ENCODE measurements around the gene RANBP17. TPM values are rescaled to one million over a fixed set of nuclear protein-coding genes. Genes with fewer than 3 reads are reported as not detected.

The RANBP17 gene
- total and polyA plus RNA-seq, 2 experiments from 2014 or later: 10.9 to 20.0 TPM

DNA sequence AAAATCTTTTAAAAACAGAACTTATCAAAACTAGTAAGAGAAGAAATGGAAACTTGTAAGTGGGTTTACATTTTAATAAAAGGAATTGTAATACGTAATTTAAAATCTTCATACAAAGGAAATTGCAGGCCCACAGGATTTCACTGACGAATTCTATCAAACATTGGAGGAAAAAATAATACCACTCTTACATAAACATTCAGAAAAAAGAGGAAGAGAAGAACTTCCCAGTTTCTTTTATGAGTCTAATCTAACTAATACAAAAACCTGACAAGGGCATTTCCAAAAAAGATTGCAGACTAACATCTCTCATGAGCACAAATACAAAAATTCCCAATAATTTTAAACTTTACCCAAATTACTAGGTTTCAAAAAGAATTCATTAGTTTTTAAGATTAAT lies 149.0 kb downstream of the RANBP17 start:
- TF ChIP-seq, protein P1, sequence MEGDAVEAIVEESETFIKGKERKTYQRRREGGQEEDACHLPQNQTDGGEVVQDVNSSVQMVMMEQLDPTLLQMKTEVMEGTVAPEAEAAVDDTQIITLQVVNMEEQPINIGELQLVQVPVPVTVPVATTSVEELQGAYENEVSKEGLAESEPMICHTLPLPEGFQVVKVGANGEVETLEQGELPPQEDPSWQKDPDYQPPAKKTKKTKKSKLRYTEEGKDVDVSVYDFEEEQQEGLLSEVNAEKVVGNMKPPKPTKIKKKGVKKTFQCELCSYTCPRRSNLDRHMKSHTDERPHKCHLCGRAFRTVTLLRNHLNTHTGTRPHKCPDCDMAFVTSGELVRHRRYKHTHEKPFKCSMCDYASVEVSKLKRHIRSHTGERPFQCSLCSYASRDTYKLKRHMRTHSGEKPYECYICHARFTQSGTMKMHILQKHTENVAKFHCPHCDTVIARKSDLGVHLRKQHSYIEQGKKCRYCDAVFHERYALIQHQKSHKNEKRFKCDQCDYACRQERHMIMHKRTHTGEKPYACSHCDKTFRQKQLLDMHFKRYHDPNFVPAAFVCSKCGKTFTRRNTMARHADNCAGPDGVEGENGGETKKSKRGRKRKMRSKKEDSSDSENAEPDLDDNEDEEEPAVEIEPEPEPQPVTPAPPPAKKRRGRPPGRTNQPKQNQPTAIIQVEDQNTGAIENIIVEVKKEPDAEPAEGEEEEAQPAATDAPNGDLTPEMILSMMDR (IDR thresholded peaks at IDR 0.05; ENCODE audit: low read depth, low read length): no peak
- H3K9me3 ChIP-seq (ENCODE audit: low read depth): no peaks in the 10 kb centered on the region
- no peak for DNase-seq (ENCODE audit: low read depth in 1 of 2, low spot score in 1 of 2)
- no peaks in the 10 kb centered on the region for H3K36me3 ChIP-seq
- H3K4me3 ChIP-seq: no peak overlapping the region
- no peaks in the 10 kb centered on the region for H3K27me3 ChIP-seq
- H3K4me1 ChIP-seq (ENCODE audit: low read depth): no peaks in the 10 kb centered on the region
- no peak overlapping the region for H3K27ac ChIP-seq

DNA sequence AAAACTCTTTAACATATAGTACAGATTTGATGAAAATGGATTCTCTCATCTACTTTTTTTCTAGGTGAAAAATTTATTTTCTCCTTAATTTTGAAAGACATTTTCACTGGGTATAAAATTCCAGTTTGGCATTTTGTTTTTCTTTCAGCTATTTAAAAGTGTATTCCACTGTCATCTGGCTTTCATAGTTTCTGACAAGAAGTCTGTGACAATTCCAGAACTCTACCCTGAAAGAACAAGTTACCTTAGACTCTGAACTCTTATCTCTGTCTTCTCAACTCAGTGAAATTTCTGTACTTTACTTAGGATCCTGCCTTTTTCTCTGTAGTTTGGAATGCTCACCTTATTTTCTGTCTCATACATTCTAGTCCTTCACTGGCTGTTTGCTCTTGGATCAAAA lies 161.7 kb downstream of the RANBP17 start:
- Histone ChIP-seq H3K4me3 (no peak overlapping the region), H3K4me1 (ENCODE audit: low read depth) (no peaks in the 10 kb centered on the region), H3K27ac (no peak overlapping the region), H3K36me3 (no peaks in the 10 kb centered on the region), H3K9me3 (ENCODE audit: low read depth) (no peaks in the 10 kb centered on the region), H3K27me3 (no peaks in the 10 kb centered on the region)
- DNase-seq (ENCODE audit: low read depth in 1 of 2, low spot score in 1 of 2): no peak
- TF ChIP-seq, protein P1 (IDR thresholded peaks at IDR 0.05; ENCODE audit: low read depth, low read length): no peak

DNA sequence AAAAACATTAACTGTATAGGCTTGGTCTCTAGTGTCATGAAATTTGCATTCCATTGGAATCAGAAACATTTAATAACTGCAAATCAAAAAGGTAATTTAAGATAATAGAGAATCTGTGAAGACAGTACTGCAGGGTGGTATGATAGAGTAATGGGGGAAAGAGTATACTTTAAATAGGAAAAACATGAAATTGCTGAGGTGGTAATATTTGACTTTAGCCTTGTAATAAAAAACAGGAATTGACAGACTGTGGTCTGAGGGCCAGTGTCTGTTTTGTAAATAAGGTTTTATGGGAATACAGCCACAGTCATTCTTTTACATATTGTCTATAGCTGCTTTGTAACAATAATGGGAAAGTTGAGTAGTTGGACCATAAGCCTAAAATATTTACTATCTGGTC lies 162.3 kb downstream of the RANBP17 start:
- DNase-seq (ENCODE audit: low read depth in 1 of 2, low spot score in 1 of 2): no peak
- no peak overlapping the region for H3K27ac ChIP-seq

DNA sequence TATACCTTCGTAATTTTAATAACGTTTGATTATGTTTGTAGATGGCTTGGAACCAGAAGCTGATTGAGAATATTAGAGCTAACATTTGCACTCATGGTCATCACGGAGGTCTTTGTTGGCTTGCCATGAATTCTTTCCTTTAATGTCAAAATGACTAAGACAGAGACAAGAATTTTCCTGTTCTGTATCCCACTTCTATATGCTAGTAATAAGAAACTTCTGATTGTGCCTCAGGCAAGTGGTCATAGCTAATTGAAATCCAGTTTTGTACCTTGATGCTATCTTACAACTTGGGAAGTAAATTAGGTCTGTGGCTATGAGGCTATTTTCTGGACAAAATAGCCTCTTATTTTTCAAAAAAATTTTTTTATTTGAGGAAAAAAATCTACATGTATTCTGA lies 167.6 kb downstream of the RANBP17 start:
- H3K4me3 ChIP-seq: no peak overlapping the region
- H3K4me1 ChIP-seq (ENCODE audit: low read depth): no peaks in the 10 kb centered on the region
- no peaks in the 10 kb centered on the region for H3K27me3 ChIP-seq
- no peak overlapping the region for H3K27ac ChIP-seq
- TF ChIP-seq, protein P1 (IDR thresholded peaks at IDR 0.05; ENCODE audit: low read depth, low read length): no peak
- H3K9me3 ChIP-seq (ENCODE audit: low read depth): no peaks in the 10 kb centered on the region
- H3K36me3 ChIP-seq: no peaks in the 10 kb centered on the region
- DNase-seq (ENCODE audit: low read depth in 1 of 2, low spot score in 1 of 2): no peak

More for the DNA sequence above, 162.3 kb downstream of the RANBP17 start:
- H3K4me1 ChIP-seq (ENCODE audit: low read depth): no peaks in the 10 kb centered on the region
- no peaks in the 10 kb centered on the region for H3K9me3 ChIP-seq (ENCODE audit: low read depth)
- no peaks in the 10 kb centered on the region for H3K27me3 ChIP-seq
- TF ChIP-seq, protein P1 (IDR thresholded peaks at IDR 0.05; ENCODE audit: low read depth, low read length): no peak
- H3K36me3 ChIP-seq: no peaks in the 10 kb centered on the region
- H3K4me3 ChIP-seq: no peak overlapping the region

DNA sequence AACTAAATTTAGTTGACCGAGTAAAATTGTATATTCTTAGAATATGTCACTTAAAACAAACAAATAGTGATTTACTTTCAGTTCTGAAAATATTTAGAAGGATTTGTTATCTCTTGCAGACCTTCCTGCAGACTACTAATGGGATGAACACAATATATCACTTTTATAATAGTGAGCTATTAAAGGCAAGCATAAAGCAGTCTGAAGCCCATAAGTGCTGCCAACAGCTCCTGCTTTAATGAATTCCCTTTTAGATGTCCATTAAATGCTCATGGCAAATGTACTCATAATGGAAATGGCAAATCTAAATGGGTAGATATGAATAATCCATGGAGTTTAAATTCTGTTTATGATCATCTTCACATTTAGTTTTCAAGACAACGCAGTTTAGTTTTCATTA lies 170.2 kb downstream of the RANBP17 start:
- no peak overlapping the region for H3K27ac ChIP-seq

More for the DNA sequence above, 170.2 kb downstream of the RANBP17 start:
- Histone ChIP-seq H3K36me3 (no peaks in the 10 kb centered on the region), H3K4me3 (no peak overlapping the region), H3K4me1 (ENCODE audit: low read depth) (no peaks in the 10 kb centered on the region), H3K9me3 (ENCODE audit: low read depth) (no peaks in the 10 kb centered on the region), H3K27me3 (no peaks in the 10 kb centered on the region)
- TF ChIP-seq, protein P1 (IDR thresholded peaks at IDR 0.05; ENCODE audit: low read depth, low read length): no peak
- no peak for DNase-seq (ENCODE audit: low read depth in 1 of 2, low spot score in 1 of 2)
